ENCODE data around the gene VPS13C.

VPS13C gene, protein sequence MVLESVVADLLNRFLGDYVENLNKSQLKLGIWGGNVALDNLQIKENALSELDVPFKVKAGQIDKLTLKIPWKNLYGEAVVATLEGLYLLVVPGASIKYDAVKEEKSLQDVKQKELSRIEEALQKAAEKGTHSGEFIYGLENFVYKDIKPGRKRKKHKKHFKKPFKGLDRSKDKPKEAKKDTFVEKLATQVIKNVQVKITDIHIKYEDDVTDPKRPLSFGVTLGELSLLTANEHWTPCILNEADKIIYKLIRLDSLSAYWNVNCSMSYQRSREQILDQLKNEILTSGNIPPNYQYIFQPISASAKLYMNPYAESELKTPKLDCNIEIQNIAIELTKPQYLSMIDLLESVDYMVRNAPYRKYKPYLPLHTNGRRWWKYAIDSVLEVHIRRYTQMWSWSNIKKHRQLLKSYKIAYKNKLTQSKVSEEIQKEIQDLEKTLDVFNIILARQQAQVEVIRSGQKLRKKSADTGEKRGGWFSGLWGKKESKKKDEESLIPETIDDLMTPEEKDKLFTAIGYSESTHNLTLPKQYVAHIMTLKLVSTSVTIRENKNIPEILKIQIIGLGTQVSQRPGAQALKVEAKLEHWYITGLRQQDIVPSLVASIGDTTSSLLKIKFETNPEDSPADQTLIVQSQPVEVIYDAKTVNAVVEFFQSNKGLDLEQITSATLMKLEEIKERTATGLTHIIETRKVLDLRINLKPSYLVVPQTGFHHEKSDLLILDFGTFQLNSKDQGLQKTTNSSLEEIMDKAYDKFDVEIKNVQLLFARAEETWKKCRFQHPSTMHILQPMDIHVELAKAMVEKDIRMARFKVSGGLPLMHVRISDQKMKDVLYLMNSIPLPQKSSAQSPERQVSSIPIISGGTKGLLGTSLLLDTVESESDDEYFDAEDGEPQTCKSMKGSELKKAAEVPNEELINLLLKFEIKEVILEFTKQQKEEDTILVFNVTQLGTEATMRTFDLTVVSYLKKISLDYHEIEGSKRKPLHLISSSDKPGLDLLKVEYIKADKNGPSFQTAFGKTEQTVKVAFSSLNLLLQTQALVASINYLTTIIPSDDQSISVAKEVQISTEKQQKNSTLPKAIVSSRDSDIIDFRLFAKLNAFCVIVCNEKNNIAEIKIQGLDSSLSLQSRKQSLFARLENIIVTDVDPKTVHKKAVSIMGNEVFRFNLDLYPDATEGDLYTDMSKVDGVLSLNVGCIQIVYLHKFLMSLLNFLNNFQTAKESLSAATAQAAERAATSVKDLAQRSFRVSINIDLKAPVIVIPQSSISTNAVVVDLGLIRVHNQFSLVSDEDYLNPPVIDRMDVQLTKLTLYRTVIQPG (N-terminal part only)

DNA sequence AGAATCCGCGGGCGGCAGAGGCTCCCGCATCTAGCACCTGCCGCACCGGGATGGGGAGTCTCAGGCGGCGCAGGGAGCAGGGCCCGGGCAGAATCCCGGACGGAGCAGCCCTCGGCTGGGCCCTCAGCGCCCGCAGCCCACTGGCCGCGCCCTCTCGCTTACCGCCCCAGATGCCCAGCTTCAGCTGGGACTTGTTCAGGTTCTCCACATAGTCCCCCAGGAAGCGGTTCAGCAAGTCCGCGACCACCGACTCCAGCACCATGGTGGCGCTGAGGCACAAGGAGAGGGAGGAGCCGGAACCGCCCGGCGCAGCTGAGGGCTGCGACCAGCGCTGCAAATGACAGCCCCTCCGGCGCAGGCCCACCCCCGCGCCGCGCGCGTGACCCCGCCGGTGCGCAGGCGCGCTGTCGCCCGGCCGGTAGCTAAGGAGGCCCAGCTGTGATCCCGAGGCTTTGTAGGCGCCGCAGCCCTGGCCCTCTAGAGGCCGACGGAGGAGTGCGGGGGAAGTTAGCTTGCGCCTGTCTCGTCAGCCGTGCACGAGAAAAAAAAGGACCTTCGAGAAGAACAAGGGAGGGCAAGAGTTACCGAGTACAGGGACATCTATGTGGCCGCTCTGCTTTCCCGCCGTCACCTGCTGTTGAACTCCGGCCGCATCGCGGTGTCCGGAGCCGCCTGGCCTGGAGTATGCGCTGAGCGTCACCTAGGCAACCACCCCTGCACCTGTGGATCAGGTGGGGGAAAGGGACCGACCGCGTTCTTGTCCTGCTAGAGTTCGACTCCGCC is at the start of gene VPS13C:
Gene VPS13C (minus strand): TSS at position 335 of the 783 bp plus-strand sequence. CDS start 73 bp downstream, at position 262.
- peak within 1 kb of the TSS; percentile 91 for H3K4me3 ChIP-seq (ENCODE audit: low read length)
- peak; percentile 90 for DNase-seq (ENCODE audit: low read depth)
- TF ChIP-seq, protein P1, sequence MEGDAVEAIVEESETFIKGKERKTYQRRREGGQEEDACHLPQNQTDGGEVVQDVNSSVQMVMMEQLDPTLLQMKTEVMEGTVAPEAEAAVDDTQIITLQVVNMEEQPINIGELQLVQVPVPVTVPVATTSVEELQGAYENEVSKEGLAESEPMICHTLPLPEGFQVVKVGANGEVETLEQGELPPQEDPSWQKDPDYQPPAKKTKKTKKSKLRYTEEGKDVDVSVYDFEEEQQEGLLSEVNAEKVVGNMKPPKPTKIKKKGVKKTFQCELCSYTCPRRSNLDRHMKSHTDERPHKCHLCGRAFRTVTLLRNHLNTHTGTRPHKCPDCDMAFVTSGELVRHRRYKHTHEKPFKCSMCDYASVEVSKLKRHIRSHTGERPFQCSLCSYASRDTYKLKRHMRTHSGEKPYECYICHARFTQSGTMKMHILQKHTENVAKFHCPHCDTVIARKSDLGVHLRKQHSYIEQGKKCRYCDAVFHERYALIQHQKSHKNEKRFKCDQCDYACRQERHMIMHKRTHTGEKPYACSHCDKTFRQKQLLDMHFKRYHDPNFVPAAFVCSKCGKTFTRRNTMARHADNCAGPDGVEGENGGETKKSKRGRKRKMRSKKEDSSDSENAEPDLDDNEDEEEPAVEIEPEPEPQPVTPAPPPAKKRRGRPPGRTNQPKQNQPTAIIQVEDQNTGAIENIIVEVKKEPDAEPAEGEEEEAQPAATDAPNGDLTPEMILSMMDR (conservative IDR thresholded peaks at IDR 0.05; ENCODE audit: low read length), result peak; percentile 67

DNA sequence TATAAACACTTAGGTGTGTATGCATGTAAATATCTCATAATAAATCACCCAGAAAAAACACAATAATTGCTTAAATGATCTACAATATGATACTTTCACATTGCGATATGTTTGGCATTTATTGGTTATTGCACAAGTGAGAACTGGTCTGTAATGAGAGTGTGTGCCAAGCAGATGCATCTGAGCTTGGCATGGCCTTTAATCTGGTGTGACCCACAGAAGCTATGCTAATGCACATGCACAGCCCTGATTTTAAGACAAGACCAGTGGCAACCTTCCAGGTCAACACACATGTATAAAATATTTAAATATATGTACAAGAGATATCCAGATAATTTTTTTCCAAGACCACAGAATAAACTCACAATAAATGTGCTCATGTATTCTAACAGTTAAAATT is 49.2 kb upstream of the VPS13C start:
- TF ChIP-seq, protein P1 (conservative IDR thresholded peaks at IDR 0.05; ENCODE audit: low read length), result no peak
- no peak for DNase-seq (ENCODE audit: low read depth)
- H3K4me3 ChIP-seq (ENCODE audit: low read length), result no peak overlapping the region

DNA sequence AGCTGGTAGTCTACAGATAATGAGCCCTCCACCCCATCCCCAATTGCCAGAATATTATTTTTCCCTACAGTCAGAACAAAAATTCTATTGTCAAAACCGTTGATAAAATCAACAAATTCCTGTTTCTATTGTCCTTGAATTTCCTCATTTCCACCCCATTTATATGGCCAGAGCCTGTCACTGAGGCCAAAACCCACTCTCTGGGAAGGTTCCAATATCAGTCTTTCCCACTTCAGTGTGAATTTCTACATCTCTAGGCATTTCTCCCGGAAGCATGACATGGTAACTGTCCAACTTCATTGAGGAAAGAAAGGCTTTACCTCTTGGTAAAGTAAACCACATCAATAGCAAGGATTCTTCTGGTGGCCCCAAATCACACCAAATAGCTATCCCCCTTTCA is 48.2 kb upstream of the VPS13C start:
- H3K4me3 ChIP-seq (ENCODE audit: low read length), result no peak overlapping the region
- TF ChIP-seq, protein P1 (conservative IDR thresholded peaks at IDR 0.05; ENCODE audit: low read length), result no peak
- DNase-seq (ENCODE audit: low read depth), result no peak

DNA sequence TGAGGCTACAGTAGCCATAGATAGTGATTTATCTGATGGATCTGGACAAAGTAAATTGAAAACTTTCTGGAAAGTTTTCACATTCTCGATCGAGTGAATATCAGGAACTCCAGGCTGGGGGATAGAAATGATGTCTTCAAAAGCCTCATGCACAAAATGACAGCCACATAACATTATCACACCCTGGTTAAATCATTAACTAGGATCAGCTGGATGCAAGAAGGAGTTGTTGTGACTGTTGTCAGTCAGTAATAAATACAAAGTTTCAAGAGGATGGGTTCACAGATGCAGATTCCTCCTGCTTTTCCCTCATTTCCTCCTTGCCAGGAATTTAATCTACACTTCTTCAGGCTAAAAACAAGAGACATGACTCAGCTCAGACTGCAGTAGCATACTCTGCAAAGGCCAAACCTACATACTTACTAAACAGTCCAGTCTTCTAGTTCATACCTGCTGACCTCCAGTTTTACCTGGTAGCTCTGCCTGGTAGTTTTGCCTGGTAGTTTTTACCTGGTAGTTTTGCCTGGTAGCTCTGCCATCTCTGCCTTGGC is 47.4 kb upstream of the VPS13C start:
- DNase-seq (ENCODE audit: low read depth), result no peak
- TF ChIP-seq, protein P1 (conservative IDR thresholded peaks at IDR 0.05; ENCODE audit: low read length), result no peak
- no peak overlapping the region for H3K4me3 ChIP-seq (ENCODE audit: low read length)

DNA sequence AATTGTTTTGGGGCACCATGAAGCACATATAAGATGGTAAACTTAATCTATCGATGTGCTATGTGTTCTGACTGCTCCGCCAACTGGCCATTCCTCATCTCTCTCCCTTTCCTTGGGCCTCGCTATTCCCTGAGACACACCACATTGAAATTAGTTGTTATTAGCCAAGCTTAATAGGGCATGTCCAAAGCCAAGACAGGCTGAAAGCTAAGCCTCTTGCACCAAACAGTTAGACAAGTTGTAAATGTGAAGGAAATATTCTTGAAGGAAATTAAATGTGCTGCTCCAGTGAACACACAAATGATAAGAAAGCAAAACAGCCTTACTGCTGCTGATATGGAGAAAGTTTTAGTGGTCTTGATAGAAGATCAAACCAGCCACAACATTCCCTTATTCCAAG is 45.8 kb upstream of the VPS13C start:
- no peak for DNase-seq (ENCODE audit: low read depth)
- TF ChIP-seq, protein P1 (conservative IDR thresholded peaks at IDR 0.05; ENCODE audit: low read length), result no peak
- no peak overlapping the region for H3K4me3 ChIP-seq (ENCODE audit: low read length)

DNA sequence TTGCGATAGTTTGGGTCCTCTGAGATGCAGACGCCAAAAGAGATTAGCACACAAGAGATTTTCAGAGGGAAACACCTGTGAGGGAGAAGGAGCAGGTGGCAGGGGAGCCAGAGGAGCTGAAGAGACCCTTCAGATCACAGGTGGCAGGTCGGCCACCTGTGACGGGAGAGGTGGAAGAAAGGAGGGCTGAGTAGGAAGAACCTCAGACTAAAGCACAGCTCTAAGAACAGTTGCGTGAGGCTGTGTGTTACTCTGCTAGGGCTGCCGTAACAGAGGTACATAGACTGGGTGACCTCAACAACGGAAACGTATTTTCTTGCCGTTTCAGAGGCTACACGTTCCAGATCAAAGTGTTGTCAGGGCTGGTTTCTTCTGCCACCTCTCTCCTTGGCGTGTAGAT is 45.0 kb upstream of the VPS13C start:
- no peak for DNase-seq (ENCODE audit: low read depth)
- TF ChIP-seq, protein P1 (conservative IDR thresholded peaks at IDR 0.05; ENCODE audit: low read length), result no peak
- no peak overlapping the region for H3K4me3 ChIP-seq (ENCODE audit: low read length)

Measured in AG10803 (cell line).